A204.1 (cell line): ENCODE results near the gene PRSS27.
"Not testable (repeated sequence)": the region's sequence is repeated elsewhere in the genome, so short reads cannot be mapped to it uniquely, and the experiment has no call there.

Experiments
- FAIRE-seq: peaks from 2 replicates; lab custom pipeline; 2012; peaks lifted over from hg19 to GRCh38; lab: Jason Lieb, UNC

The PRSS27 gene

GRCh38 chr16:2671741-2672140, 48.3 kb downstream of the PRSS27 start:
- no peak for FAIRE-seq

- FAIRE-seq, result not testable (repeated sequence)
These were observed 48.8 kb downstream of the PRSS27 start for GRCh38 chr16:2671193-2671592.

- FAIRE-seq, result not testable (repeated sequence)
These were observed 50.0 kb downstream of the PRSS27 start for GRCh38 chr16:2670017-2670416.

DNA sequence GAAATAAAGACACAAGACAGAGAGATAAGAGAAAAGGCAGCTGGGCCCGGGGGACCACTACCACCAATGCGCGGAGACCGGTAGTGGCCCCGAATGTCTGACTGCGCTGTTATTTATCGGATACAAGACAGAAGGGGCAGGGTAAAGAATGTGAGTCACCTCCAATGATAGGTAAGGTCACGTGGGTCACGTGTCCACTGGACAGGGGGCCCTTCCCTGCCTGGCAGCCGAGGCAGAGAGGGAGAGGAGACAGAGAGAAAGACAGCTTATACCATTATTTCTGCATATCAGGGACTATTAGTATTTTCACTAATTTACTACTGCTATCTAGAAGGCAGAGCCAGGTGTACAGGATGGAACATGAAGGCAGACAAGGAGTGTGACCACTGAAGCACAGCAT, 50.4 kb downstream of the PRSS27 start:
- not testable (repeated sequence) for FAIRE-seq

GRCh38 chr16:2666671-2667070, 53.4 kb downstream of the PRSS27 start:
- not testable (repeated sequence) for FAIRE-seq

- no peak for FAIRE-seq
These were observed 55.4 kb downstream of the PRSS27 start for GRCh38 chr16:2664574-2664982.

DNA sequence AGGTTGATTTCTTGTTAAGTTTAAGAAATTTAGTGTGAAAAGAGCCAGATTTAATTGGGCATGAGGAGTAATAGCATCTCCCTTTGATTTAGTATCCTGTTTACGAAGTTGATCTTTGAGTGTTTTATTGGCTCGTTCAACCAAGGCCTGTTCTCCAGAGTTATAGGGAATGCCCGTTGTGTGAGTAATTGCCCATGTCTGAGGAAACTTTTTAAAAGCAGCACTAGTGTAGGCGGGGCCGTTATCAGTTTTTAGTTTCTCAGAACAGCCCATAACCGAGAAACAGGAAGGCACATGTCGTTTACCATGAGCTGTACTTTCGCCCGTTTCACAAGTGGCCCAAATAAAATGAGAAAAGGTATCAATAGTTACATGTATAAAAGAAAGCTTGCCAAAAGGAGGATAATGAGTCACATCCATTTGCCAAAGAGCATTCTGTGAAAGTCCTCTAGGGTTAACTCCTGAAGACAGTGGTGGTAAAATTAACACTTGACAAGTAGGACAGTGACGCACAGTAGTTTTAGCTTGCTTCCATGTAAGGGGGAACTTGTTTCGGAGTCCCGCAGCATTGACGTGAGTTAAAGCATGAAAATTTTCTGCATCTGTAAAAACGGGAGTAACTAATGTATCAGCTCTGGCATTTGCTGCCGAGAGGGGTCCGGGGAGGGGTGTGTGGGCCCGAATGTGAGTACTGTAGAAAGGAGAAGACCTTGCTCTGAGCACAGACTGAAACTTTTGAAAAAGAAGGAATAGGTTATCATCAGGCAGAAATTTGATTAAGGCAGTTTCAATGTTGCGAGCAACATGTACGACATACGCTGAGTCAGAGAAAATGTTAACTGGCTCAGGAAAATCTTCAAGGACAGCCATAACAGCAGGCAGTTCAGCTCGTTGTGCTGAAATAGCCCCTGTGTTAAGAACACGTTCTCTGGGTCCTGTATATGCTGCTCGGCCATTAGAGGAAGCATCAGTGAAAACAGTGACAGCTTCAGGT, 56.2 kb downstream of the PRSS27 start:
- no peak for FAIRE-seq
